GM21528 (cell line): ENCODE measurements around the gene TRIM54.
A peak's percentile ranks its signal among the peaks of the same experiment; 100 is the strongest.
"Not testable (repeated sequence)": the region's sequence is repeated elsewhere in the genome, so short reads cannot be mapped to it uniquely, and the experiment has no call there.

Experiments
- ATAC-seq: cut with Tn5 transposase; IDR thresholded peaks from one replicate; pipeline ENCODE4 v1.9.1; 2021; ENCODE audit warnings: mild to moderate bottlenecking, moderate library complexity; ENCODE audit not compliant: unreplicated experiment, low FRiP score

The TRIM54 gene

DNA sequence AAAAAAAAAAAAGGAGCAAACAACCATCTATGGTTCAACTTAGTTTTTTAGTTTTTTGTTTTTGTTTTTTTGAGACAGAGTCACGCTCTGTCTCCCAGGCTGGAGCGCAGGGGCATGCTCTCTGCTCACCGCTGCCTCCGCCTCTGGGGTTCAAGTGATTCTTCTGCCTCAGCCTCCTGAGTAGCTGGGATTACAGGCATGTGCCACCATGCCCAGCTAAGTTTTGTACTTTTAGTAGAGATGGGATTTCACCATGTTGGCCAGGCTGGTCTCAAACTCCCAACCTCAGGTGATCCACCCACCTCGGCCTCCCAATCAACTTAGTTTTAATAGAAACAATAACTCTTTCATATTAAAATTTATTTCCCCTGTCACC lies 71.1 kb downstream of the TRIM54 start:
- not testable (repeated sequence) for ATAC-seq

DNA sequence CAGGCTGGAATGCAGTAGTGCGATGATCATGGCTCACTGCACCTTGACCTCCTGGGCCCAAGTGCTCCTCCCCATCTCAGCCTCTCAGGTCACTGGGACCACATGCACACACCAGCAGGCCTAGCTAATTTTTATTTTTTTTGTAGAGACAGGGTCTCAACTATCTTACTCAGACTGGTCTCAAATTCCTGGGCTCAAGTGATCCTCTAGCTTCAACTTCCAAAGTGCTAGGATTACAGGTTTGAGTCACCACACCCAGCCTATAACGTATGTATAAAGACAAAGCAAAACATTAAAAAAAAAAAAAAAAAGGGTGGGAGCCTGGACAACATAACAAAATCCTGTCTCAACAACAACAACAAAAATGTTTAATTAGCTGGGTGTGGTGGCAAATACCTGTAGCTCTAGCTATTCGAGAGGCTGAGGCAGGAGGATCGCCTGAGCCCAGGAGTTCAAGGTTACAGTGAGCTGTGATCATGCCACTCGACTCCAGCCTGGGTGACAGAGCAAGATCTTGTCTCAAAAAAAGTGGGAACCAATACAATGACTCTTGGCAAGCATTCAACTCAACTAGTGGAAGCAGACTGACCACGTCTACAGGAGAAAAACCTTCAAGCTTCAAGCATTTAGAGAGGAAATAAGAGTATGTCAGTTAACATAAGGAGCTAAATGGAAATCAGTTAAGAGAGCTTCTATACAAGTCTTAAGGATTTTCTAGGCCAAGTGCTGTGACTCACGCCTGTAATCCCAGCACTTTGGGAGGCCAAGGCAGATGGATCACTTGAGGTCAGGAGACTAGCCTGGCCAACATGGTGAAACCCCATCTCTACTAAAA lies 71.8 kb downstream of the TRIM54 start:
- no peak for ATAC-seq

DNA sequence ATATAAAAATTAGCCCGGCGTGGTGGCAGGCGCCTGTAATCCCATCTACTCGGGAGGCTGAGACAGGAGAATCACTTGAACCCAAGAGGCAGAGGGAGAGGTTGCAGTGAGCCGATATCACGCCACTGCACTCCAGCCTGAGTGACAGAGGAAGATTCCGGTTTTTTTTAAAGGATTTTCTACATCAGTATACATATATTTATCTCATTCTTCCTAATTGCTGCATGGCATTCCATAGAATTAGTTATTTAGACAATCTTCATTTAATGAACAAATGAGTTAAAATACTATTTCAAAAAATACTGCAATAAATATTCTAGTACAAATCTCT lies 72.3 kb downstream of the TRIM54 start:
- no peak for ATAC-seq

DNA sequence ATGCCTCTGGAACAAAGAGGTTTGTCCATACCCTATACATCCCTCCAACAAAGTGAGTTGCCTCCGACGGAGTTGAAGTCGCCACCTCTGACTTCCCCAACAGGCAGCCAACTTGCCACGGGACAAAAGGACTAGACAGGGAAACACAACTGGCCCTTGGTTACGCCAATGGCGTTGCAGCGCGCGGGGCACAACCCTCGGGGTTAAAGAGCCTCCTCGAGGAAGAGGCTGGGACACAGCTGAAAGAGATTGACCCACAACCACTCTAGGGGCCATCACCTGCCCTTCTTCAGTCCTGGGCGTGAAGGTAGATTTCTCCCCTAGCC lies 73.8 kb downstream of the TRIM54 start:
- peak; percentile 41 for ATAC-seq

DNA sequence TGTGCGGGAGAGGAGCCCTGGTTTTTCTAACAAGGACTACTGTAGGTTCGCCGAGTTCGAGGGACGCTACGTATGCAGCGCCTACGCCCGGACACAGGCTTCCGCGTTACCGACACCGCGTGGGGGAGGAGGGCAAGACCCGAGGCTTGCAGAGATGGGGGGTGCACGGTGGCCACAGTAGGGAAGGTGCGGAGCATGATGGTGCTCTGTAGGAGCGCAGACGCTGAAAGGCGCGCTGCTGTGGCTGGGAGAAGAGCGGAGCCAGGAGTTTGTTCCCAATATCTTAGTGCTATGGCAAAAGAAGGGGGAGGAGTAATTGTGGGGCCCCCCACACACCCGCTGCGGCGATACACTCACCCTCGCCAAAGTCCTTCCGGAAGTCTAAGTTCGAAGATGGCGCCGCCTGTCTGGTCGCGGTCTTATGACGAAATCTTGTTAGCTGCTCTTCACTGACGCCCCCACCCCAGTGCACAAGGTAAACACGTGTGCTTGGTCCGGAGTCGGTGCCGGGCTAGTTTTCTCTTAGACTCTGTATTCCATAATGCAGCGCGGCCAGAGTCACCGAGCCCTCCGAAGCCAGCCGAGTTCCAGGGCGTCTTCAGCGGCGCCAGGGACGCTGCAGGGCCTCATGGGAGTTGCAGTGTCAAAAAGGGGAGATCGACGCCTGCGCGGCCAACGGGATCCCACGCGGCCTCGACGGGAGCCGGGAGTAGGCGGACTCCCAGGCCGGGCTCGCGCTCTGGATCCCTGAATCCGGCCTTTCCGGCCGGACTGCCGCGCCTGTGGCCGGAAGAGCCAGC lies 74.4 kb downstream of the TRIM54 start, which contains the start of gene GTF3C2:
GTF3C2 (minus strand) TSS at position 383 of the 800 bp plus-strand sequence. CDS start 13,210 bp downstream, outside the sequence.
- peak; percentile 76 for ATAC-seq
